SK-N-SH treated with all-trans-retinoic acid at 6 μM for 48 hours (cell line): ENCODE results near the gene ROMO1.
"Not testable (repeated sequence)": the region's sequence is repeated elsewhere in the genome, so short reads cannot be mapped to it uniquely, and the experiment has no call there.

Experiments
- ATAC-seq: fragments of 200-7000 bp; cut with Tn5 transposase; 3 replicates; pipeline ENCODE4 v1.9.1; 2020; ENCODE audit warnings: mild to moderate bottlenecking, moderate library complexity
- ARNTL ChIP-seq: fragments of 450-650 bp; formaldehyde crosslinking; IDR thresholded peaks from 2 replicates; pipeline ENCODE4 v1.5.0; 2020; ENCODE audit warnings: low read depth, mild to moderate bottlenecking, moderate library complexity, borderline replicate concordance
- BACH2 ChIP-seq: fragments of 250-450 bp; sonication (Bioruptor Pico); IDR thresholded peaks from 2 replicates; pipeline ENCODE4 v1.9.0; 2021; ENCODE audit warnings: mild to moderate bottlenecking, borderline replicate concordance
- CSDC2 ChIP-seq: fragments of 250-450 bp; sonication (Bioruptor Pico); IDR thresholded peaks from 2 replicates; pipeline ENCODE4 v1.5.0; 2020; ENCODE audit warnings: mild to moderate bottlenecking, moderate library complexity
- ISL1 ChIP-seq: fragments of 250-450 bp; sonication (Bioruptor Pico); IDR thresholded peaks from 2 replicates; pipeline ENCODE4 v2.1.2; 2022; ENCODE audit warnings: mild to moderate bottlenecking, moderate library complexity
- OSR1 ChIP-seq: fragments of 250-450 bp; sonication (Bioruptor Pico); IDR thresholded peaks from 2 replicates; pipeline ENCODE4 v1.8.0; 2022; ENCODE audit warnings: moderate library complexity, mild to moderate bottlenecking, inconsistent platforms
- RARB ChIP-seq: fragments of 250-450 bp; sonication (Bioruptor Pico); IDR thresholded peaks from 2 replicates; pipeline ENCODE4 v1.8.0; 2021; ENCODE audit warnings: mild to moderate bottlenecking, moderate library complexity
- SNAI2 ChIP-seq: fragments of 250-450 bp; sonication (Bioruptor Pico); IDR thresholded peaks from 2 replicates; pipeline ENCODE4 v1.5.0; 2020; ENCODE audit warnings: mild to moderate bottlenecking, moderate library complexity
- TCF4 ChIP-seq: fragments of 250-450 bp; sonication (Bioruptor Pico); IDR thresholded peaks from 2 replicates; pipeline ENCODE4 v1.8.0; 2021; ENCODE audit warnings: mild to moderate bottlenecking, moderate library complexity, borderline replicate concordance
- ZFP3 ChIP-seq: fragments of 250-450 bp; sonication (Bioruptor Pico); IDR thresholded peaks from 2 replicates; pipeline ENCODE4 v1.5.0; 2020; ENCODE audit warnings: mild to moderate bottlenecking, moderate library complexity
- ZNF565 ChIP-seq: fragments of 450-650 bp; formaldehyde crosslinking; conservative IDR thresholded peaks from 2 replicates; pipeline ENCODE4 v1.5.0; 2020; ENCODE audit warnings: low read depth, mild to moderate bottlenecking, moderate library complexity
- ZNF70 ChIP-seq: fragments of 450-650 bp; formaldehyde crosslinking; IDR thresholded peaks from 2 replicates; pipeline ENCODE4 v1.5.0; 2020; ENCODE audit warnings: mild to moderate bottlenecking, moderate library complexity
- ZNF8 ChIP-seq: fragments of 450-650 bp; formaldehyde crosslinking; IDR thresholded peaks from 2 replicates; pipeline ENCODE4 v1.5.0; 2020; ENCODE audit warnings: mild to moderate bottlenecking, moderate library complexity
- TF ChIP-seq, protein P1 (sequence below): fragments of 250-450 bp; sonication (Bioruptor Pico); IDR thresholded peaks from 2 replicates; pipeline ENCODE4 v1.5.0; 2020; ENCODE audit warnings: mild to moderate bottlenecking, moderate library complexity
- TF ChIP-seq, protein P2 (sequence below): fragments of 250-450 bp; sonication (Bioruptor Pico); IDR thresholded peaks from 2 replicates; pipeline ENCODE4 v1.5.1; 2020; ENCODE audit warnings: low read depth, mild to moderate bottlenecking, moderate library complexity
- TF ChIP-seq, protein P3 (sequence below): fragments of 250-450 bp; sonication (Bioruptor Pico); IDR thresholded peaks from 2 replicates; pipeline ENCODE4 v1.8.0; 2020; ENCODE audit warnings: mild to moderate bottlenecking, moderate library complexity, borderline replicate concordance

ROMO1 gene

DNA sequence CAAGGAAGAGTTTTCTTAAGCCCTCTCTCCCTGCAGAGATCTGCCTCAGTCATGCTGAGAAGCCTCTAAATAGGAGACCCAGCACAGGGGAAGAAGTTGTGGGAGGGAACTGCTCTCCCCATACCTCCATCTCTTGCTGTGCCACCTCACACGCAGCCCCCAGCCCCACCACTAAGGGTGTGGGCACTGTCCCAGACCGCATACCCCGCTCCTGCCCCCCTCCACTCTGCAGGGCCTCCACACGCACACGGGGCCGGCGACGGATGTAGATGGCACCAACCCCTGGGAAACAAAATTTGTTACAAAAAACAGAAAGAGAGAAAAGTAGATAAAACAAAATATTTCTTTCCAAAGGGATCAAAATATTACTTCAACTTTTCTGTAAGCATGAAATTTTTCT is 24.3 kb upstream of the ROMO1 start:
- ATAC-seq: no peak
- TF ChIP-seq, protein P1, sequence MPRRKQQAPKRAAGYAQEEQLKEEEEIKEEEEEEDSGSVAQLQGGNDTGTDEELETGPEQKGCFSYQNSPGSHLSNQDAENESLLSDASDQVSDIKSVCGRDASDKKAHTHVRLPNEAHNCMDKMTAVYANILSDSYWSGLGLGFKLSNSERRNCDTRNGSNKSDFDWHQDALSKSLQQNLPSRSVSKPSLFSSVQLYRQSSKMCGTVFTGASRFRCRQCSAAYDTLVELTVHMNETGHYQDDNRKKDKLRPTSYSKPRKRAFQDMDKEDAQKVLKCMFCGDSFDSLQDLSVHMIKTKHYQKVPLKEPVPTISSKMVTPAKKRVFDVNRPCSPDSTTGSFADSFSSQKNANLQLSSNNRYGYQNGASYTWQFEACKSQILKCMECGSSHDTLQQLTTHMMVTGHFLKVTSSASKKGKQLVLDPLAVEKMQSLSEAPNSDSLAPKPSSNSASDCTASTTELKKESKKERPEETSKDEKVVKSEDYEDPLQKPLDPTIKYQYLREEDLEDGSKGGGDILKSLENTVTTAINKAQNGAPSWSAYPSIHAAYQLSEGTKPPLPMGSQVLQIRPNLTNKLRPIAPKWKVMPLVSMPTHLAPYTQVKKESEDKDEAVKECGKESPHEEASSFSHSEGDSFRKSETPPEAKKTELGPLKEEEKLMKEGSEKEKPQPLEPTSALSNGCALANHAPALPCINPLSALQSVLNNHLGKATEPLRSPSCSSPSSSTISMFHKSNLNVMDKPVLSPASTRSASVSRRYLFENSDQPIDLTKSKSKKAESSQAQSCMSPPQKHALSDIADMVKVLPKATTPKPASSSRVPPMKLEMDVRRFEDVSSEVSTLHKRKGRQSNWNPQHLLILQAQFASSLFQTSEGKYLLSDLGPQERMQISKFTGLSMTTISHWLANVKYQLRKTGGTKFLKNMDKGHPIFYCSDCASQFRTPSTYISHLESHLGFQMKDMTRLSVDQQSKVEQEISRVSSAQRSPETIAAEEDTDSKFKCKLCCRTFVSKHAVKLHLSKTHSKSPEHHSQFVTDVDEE (CRISPR knock-in tag): no peak
- TF ChIP-seq ZFP3 (no peak), SNAI2 (CRISPR knock-in tag) (no peak)
- TF ChIP-seq, protein P2, sequence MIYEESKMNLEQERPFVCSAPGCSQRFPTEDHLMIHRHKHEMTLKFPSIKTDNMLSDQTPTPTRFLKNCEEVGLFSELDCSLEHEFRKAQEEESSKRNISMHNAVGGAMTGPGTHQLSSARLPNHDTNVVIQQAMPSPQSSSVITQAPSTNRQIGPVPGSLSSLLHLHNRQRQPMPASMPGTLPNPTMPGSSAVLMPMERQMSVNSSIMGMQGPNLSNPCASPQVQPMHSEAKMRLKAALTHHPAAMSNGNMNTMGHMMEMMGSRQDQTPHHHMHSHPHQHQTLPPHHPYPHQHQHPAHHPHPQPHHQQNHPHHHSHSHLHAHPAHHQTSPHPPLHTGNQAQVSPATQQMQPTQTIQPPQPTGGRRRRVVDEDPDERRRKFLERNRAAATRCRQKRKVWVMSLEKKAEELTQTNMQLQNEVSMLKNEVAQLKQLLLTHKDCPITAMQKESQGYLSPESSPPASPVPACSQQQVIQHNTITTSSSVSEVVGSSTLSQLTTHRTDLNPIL (CRISPR knock-in tag): no peak

DNA sequence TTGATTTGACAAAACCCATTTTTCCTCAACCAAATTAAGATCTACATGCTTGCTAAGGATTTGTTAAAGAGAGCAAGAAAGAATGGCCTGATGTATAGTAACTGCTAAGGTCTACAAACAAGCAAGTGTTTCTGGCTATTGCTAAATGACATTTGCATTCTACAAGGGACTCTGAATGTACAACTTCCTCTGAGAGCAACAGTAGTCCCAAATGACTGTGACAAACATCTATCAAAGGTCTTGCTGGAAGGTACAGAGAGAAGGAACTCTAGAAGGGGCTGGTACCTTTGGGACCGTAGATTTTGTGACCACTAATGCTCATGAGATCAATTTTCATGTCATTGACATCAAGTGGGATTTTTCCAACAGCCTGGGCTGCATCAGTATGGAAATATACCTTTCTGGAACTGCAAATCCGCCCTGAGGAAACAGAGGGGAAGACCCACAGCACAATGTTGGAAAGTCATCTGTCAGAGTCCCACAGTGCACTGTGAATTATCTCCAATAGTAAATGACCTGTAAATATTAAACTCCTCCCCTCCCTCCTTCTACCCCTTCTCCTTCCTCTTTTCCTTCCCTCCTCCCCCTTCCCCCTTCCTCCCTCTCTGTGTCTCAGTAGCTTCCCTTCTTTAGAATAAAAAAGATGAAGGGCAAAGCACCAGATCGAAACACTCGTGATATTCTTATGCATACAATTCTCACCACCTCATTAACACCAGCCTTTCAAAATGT is 18.6 kb upstream of the ROMO1 start:
- no peak for ATAC-seq
- no peak for TF ChIP-seq ZFP3
- TF ChIP-seq ZNF8 (CRISPR knock-in tag): no peak
- TF ChIP-seq ZNF70 (CRISPR knock-in tag): no peak
- TF ChIP-seq, protein P1 (CRISPR knock-in tag): no peak
- no peak for TF ChIP-seq ARNTL
- TF ChIP-seq BACH2: no peak
- TF ChIP-seq ISL1 (CRISPR knock-in tag): no peak

DNA sequence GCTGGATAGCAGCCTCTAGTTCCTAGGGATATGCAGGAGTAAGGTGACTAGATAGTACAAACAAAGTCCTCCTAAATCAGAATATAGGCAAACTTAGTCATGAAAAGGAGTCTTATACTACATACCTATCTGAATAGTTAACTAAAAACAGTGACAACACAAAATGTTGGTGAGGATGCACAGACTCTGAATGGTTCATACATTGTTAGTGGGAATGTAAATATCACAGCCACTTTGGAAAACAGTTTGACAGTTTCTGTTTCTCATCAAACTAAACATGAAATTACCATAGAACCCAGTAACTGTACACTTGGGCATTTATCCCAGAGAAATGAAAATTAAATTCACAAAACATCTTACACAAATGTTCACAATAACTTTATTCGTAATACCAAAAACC is 17.2 kb upstream of the ROMO1 start:
- TF ChIP-seq, protein P1 (CRISPR knock-in tag): no peak
- TF ChIP-seq BACH2 (no peak), CSDC2 (CRISPR knock-in tag) (no peak), ISL1 (CRISPR knock-in tag) (no peak), TCF4 (CRISPR knock-in tag) (no peak), OSR1 (CRISPR knock-in tag) (no peak), ARNTL (no peak), RARB (CRISPR knock-in tag) (no peak), ZNF565 (CRISPR knock-in tag) (no peak), ZFP3 (no peak)
- TF ChIP-seq, protein P3, sequence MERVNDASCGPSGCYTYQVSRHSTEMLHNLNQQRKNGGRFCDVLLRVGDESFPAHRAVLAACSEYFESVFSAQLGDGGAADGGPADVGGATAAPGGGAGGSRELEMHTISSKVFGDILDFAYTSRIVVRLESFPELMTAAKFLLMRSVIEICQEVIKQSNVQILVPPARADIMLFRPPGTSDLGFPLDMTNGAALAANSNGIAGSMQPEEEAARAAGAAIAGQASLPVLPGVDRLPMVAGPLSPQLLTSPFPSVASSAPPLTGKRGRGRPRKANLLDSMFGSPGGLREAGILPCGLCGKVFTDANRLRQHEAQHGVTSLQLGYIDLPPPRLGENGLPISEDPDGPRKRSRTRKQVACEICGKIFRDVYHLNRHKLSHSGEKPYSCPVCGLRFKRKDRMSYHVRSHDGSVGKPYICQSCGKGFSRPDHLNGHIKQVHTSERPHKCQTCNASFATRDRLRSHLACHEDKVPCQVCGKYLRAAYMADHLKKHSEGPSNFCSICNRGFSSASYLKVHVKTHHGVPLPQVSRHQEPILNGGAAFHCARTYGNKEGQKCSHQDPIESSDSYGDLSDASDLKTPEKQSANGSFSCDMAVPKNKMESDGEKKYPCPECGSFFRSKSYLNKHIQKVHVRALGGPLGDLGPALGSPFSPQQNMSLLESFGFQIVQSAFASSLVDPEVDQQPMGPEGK: no peak
- TF ChIP-seq, all 23 proteins: peak for 0
- ATAC-seq: peak; percentile 84

DNA sequence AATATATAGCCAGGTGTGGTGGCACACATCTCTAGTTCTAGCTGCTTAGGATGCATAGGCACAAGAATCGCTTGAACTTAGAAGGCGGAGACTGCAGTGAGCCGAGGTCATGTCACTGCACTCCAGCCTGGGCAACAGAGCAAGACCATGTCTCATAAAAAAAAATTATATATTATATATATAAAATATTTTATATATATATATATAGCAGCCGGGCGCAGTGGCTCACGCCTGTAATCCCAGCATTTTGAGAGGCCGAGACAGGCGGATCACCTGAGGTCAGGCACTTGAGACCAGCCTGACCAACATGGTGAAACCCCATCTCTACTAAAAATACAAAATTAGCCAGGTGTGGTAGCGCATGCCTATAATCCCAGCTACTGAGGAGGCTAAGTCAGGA is 13.8 kb upstream of the ROMO1 start:
- not testable (repeated sequence) for ATAC-seq

DNA sequence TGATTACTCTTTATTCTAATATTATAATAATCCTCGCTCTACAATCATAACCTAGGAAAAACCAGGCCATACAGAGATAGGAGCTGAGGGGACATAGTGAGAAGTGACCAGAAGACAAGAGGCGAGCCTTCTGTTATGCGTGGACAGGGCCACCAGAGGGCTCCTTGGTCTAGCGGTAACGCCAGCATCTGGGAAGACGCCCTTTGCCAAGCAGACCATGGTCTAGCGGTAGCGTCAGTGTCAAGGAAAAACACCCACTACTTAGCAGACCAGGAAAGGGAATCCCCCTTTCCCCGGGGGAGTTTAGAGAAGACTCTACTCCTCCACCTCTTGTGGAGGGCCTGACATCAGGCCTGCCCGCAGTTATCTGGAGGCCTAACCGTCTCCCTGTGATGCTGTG is 12.3 kb upstream of the ROMO1 start:
- not testable (repeated sequence) for ATAC-seq
